ENCODE results near the gene TXN2.

The TXN2 gene

GRCh38 chr22:36491155-36491554 is 9.7 kb upstream of the TXN2 start:
- Histone ChIP-seq H3K4me3 (replicated peaks; ENCODE audit: insufficient read depth, low read length) (no peak overlapping the region), H3K27me3 (ENCODE audit: insufficient read depth, poor library complexity, severe bottlenecking) (no peaks in the 10 kb centered on the region), H3K27ac (replicated peaks) (no peak overlapping the region)
- TF ChIP-seq POLR2AphosphoS5 (IDR thresholded peaks at IDR 0.05; ENCODE audit: low read depth), result no peak
- no peak for TF ChIP-seq CTCF (IDR thresholded peaks at IDR 0.05; ENCODE audit: insufficient read depth, low read length)
- no peak for TF ChIP-seq SPI1 (IDR thresholded peaks at IDR 0.05; ENCODE audit: borderline replicate concordance, low read depth)
- no peak for TF ChIP-seq REST (IDR thresholded peaks at IDR 0.05; ENCODE audit: insufficient replicate concordance, low read depth)
- no peak for TF ChIP-seq GABPA (IDR thresholded peaks at IDR 0.05; ENCODE audit: low read depth)
- no peak for DNase-seq (ENCODE audit: low read depth in 1 of 2, low spot score in 1 of 2)

- peak in 1 of 2 experiments; percentile 53 for DNase-seq (ENCODE audit: low read depth in 1 of 2, low spot score in 1 of 2)
These were observed 5.4 kb upstream of the TXN2 start for GRCh38 chr22:36486619-36487384.

GRCh38 chr22:36480941-36481392 is 473 bp downstream of the TXN2 start:
- no peak for DNase-seq (ENCODE audit: low read depth in 1 of 2, low spot score in 1 of 2)
- Histone ChIP-seq H3K27me3 (ENCODE audit: insufficient read depth, poor library complexity, severe bottlenecking) (no peaks in the 10 kb centered on the region), H3K4me3 (replicated peaks; ENCODE audit: insufficient read depth, low read length) (peak overlapping the region; percentile 68), H3K27ac (replicated peaks) (peak overlapping the region; percentile 98)
- TF ChIP-seq GABPA (IDR thresholded peaks at IDR 0.05; ENCODE audit: low read depth) (no peak), CTCF (IDR thresholded peaks at IDR 0.05; ENCODE audit: insufficient read depth, low read length) (no peak), POLR2AphosphoS5 (IDR thresholded peaks at IDR 0.05; ENCODE audit: low read depth) (no peak), REST (IDR thresholded peaks at IDR 0.05; ENCODE audit: insufficient replicate concordance, low read depth) (no peak)

More at GRCh38 chr22:36486619-36487384, 5.4 kb upstream of the TXN2 start:
- peak; percentile 61 for TF ChIP-seq CTCF (IDR thresholded peaks at IDR 0.05; ENCODE audit: insufficient read depth, low read length)
- TF ChIP-seq SPI1 (IDR thresholded peaks at IDR 0.05; ENCODE audit: borderline replicate concordance, low read depth), result no peak
- Histone ChIP-seq H3K27ac (replicated peaks) (no peak overlapping the region), H3K27me3 (ENCODE audit: insufficient read depth, poor library complexity, severe bottlenecking) (no peaks in the 10 kb centered on the region), H3K4me3 (replicated peaks; ENCODE audit: insufficient read depth, low read length) (no peak overlapping the region)

- TF ChIP-seq CTCF (IDR thresholded peaks at IDR 0.05; ENCODE audit: insufficient read depth, low read length), result no peak
- TF ChIP-seq POLR2AphosphoS5 (IDR thresholded peaks at IDR 0.05; ENCODE audit: low read depth), result no peak
- TF ChIP-seq GABPA (IDR thresholded peaks at IDR 0.05; ENCODE audit: low read depth), result no peak
- TF ChIP-seq SPI1 (IDR thresholded peaks at IDR 0.05; ENCODE audit: borderline replicate concordance, low read depth), result no peak
- TF ChIP-seq REST (IDR thresholded peaks at IDR 0.05; ENCODE audit: insufficient replicate concordance, low read depth), result no peak
- DNase-seq (ENCODE audit: low read depth in 1 of 2, low spot score in 1 of 2), result no peak
- no peaks in the 10 kb centered on the region for H3K27me3 ChIP-seq (ENCODE audit: insufficient read depth, poor library complexity, severe bottlenecking)
- no peak overlapping the region for H3K27ac ChIP-seq (replicated peaks)
- no peak overlapping the region for H3K4me3 ChIP-seq (replicated peaks; ENCODE audit: insufficient read depth, low read length)
These were observed 2.5 kb downstream of the TXN2 start for GRCh38 chr22:36478966-36479365.

Measured in HL-60 (cell line).